Measurements from ENCODE around the gene SUSD4. TPM values are rescaled to one million over a fixed set of nuclear protein-coding genes. Genes with fewer than 3 reads are reported as not detected.

SUSD4 gene
- total and polyA plus RNA-seq, 10 of the 15 experiments (the other 5 are each of a cell fraction or from before 2014, with no cell fraction given): 0.13 to 1.1 (median 0.26) TPM; not detected in 3

DNA sequence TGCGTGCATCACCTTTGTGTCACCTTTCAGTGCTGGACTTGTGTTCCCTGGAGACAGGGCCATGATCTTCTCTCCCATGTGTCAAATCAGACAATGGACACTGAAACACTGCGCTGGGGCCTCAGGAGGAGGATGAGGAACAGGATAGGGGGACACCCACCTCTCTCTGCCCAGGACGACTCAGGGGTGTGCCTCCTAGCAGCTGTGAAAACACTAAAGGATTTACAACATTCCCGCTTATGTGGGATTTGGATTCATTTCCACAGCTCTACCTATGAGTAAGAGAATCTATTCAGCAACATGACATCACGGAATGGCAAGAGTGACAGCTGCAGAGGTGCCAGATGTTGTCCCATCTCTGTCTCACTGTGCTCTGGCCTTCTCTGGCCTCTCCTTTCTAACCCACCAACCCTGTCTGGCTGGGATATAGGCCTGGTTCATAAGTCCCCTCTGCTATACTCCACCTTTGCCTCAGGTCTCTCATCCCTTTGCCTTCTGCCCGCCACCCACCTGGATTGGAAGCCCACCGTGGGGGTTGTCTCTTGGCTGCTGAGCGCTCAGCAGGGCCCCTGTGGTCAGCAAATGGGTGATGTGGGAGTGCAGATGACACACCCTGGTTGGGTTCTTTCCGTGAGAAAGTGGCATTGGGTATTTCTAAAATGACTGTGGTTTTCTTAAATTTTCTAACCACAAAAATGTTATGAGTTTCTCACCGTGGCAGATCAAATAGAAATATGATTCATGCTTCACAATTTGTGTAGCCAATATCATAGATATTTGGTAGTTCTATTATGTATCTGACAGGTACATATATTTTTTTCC lies 173.9 kb downstream of the SUSD4 start (continued):
- TF ChIP-seq MLLT1 (IDR thresholded peaks at IDR 0.05): peak; percentile 93
- TF ChIP-seq TAF1 (IDR thresholded peaks at IDR 0.05; ENCODE audit: borderline replicate concordance, low read depth, low read length): no peak
- 0 out of 2 replicates have a peak, but pooled peaks have one; percentile 13 for TF ChIP-seq NKRF (conservative IDR thresholded peaks at IDR 0.05)
- TF ChIP-seq, protein P1, sequence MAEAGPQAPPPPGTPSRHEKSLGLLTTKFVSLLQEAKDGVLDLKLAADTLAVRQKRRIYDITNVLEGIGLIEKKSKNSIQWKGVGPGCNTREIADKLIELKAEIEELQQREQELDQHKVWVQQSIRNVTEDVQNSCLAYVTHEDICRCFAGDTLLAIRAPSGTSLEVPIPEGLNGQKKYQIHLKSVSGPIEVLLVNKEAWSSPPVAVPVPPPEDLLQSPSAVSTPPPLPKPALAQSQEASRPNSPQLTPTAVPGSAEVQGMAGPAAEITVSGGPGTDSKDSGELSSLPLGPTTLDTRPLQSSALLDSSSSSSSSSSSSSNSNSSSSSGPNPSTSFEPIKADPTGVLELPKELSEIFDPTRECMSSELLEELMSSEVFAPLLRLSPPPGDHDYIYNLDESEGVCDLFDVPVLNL (IDR thresholded peaks at IDR 0.05; ENCODE audit: low read depth, low read length): no peak
- TF ChIP-seq, protein P2, sequence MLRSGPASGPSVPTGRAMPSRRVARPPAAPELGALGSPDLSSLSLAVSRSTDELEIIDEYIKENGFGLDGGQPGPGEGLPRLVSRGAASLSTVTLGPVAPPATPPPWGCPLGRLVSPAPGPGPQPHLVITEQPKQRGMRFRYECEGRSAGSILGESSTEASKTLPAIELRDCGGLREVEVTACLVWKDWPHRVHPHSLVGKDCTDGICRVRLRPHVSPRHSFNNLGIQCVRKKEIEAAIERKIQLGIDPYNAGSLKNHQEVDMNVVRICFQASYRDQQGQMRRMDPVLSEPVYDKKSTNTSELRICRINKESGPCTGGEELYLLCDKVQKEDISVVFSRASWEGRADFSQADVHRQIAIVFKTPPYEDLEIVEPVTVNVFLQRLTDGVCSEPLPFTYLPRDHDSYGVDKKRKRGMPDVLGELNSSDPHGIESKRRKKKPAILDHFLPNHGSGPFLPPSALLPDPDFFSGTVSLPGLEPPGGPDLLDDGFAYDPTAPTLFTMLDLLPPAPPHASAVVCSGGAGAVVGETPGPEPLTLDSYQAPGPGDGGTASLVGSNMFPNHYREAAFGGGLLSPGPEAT (IDR thresholded peaks at IDR 0.05; ENCODE audit: low read depth): peak; percentile 94
- TF ChIP-seq IKZF2 (IDR thresholded peaks at IDR 0.05): peak; percentile 72 to 83
- TF ChIP-seq, protein P3, sequence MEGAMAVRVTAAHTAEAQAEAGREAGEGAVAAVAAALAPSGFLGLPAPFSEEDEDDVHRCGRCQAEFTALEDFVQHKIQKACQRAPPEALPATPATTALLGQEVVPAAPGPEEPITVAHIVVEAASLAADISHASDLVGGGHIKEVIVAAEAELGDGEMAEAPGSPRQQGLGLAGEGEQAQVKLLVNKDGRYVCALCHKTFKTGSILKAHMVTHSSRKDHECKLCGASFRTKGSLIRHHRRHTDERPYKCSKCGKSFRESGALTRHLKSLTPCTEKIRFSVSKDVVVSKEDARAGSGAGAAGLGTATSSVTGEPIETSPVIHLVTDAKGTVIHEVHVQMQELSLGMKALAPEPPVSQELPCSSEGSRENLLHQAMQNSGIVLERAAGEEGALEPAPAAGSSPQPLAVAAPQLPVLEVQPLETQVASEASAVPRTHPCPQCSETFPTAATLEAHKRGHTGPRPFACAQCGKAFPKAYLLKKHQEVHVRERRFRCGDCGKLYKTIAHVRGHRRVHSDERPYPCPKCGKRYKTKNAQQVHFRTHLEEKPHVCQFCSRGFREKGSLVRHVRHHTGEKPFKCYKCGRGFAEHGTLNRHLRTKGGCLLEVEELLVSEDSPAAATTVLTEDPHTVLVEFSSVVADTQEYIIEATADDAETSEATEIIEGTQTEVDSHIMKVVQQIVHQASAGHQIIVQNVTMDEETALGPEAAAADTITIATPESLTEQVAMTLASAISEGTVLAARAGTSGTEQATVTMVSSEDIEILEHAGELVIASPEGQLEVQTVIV (IDR thresholded peaks at IDR 0.05; ENCODE audit: borderline replicate concordance, partially characterized antibody): no peak
- peak; percentile 76 for TF ChIP-seq PBX3 (IDR thresholded peaks at IDR 0.05; ENCODE audit: insufficient replicate concordance, low read depth, low read length)
- no peak for TF ChIP-seq SIX5 (IDR thresholded peaks at IDR 0.05; ENCODE audit: low read depth, low read length, severe bottlenecking)
- TF ChIP-seq CBFB (IDR thresholded peaks at IDR 0.05; ENCODE audit: low read depth): peak; percentile 92
- TF ChIP-seq PAX5 (IDR thresholded peaks at IDR 0.05; ENCODE audit: borderline replicate concordance, low read depth, low read length): peak; percentile 71
- TF ChIP-seq RB1 (IDR thresholded peaks at IDR 0.05; ENCODE audit: borderline replicate concordance): 0 out of 2 replicates have a peak, but pooled peaks have one; percentile 49
- TF ChIP-seq REST (IDR thresholded peaks at IDR 0.05; ENCODE audit: low read depth, low read length): no peak

Data from GM12878 (cell line).